B cell (primary cell): ENCODE results near the gene CLRN1. TPM values are rescaled to one million over a fixed set of nuclear protein-coding genes. Genes with fewer than 3 reads are reported as not detected.
A peak's percentile ranks its signal among the peaks of the same experiment; 100 is the strongest.

Experiments used
- ATAC-seq: fragments of 200-7000 bp; cut with Tn5 transposase; one replicate; pipeline ENCODE4 v1.10.0; 2021; ENCODE audit warnings: low read depth, mild to moderate bottlenecking, moderate number of reproducible peaks, moderate library complexity
- CTCF ChIA-PET: fragments of 350-600 bp; sonication (Branson Sonifier 250); formaldehyde crosslinking; loops from one replicate; lab custom pipeline; 2021; ENCODE audit warnings: antibody characterized with exemption, inconsistent platforms; lab: Charles Lee
- POLR2A ChIA-PET: fragments of 350-600 bp; sonication (Branson Sonifier 250); formaldehyde crosslinking; loops from one replicate; lab custom pipeline; 2021; ENCODE audit warnings: antibody characterized with exemption; lab: Charles Lee
- DNase-seq: peaks from one replicate; pipeline ENCODE4 v3.0.0; 2013
- H2AFZ ChIP-seq: 2 replicates; pipeline ENCODE4 v1.6.1; 2012; ENCODE audit warnings: mild to moderate bottlenecking, low read depth, low read length; ENCODE audit not compliant: insufficient read depth, poor library complexity, severe bottlenecking
- H3K27ac ChIP-seq, 2 donors: 1 replicate in 1 of 2; 2 replicates in 1 of 2; pipeline ENCODE4 v1.5.1; 2012 to 2013; ENCODE audit warnings: low read length in 2 of 2, mild to moderate bottlenecking in 2 of 2, moderate library complexity in 1 of 2
- H3K27me3 ChIP-seq, 4 experiments: fragments of 200-600 bp in 1 of 4; sonication (generic) in 1 of 4; replicated peaks in 1 of 4; 1 replicate in 2 of 4; 2 replicates in 2 of 4; pipeline versions ENCODE4 v1.6.1 to v1.7.0; 2013 to 2016; ENCODE audit warnings: low read length in 3 of 4, mild to moderate bottlenecking in 2 of 4, mixed read lengths in 1 of 4, moderate library complexity in 1 of 4; ENCODE audit not compliant: insufficient read depth in 4 of 4, control insufficient read depth in 3 of 4; ENCODE audit errors: control extremely low read depth in 1 of 4
- H3K36me3 ChIP-seq, 2 experiments: replicated peaks in 1 of 2; 1 replicate in 1 of 2; 2 replicates in 1 of 2; pipeline versions ENCODE4 v1.6.1 to v1.7.1; 2013; ENCODE audit warnings: low read length in 1 of 2; ENCODE audit not compliant: insufficient read depth in 2 of 2, control insufficient read depth in 1 of 2; ENCODE audit errors: control extremely low read depth in 1 of 2, extremely low read depth in 1 of 2
- H3K4me1 ChIP-seq, 2 donors: fragments of 200-600 bp in 1 of 2; sonication (generic) in 1 of 2; 1 replicate in 1 of 2; 2 replicates in 1 of 2; pipeline versions ENCODE4 v1.5.1 to v1.6.1; 2013 to 2017; ENCODE audit warnings: low read length in 2 of 2; ENCODE audit not compliant: control insufficient read depth in 2 of 2, insufficient read depth in 2 of 2
- H3K4me2 ChIP-seq: replicated peaks from 2 replicates; pipeline ENCODE3; 2012; ENCODE audit warnings: mild to moderate bottlenecking, low read depth, low read length; ENCODE audit not compliant: poor library complexity, severe bottlenecking
- H3K4me3 ChIP-seq, 5 experiments: fragments of 200-600 bp in 1 of 5; sonication (generic) in 1 of 5; 1 replicate in 3 of 5; 2 replicates in 2 of 5; pipeline versions ENCODE4 v1.5.1 to v1.7.0; 2011 to 2016; ENCODE audit warnings: low read length in 4 of 5, mild to moderate bottlenecking in 4 of 5, low read depth in 2 of 5, control low read depth in 1 of 5, moderate library complexity in 1 of 5; ENCODE audit not compliant: insufficient read depth in 1 of 5; ENCODE audit errors: control extremely low read depth in 1 of 5, extremely low read depth in 1 of 5
- H3K79me2 ChIP-seq: fragments of 200-600 bp; sonication (generic); one replicate; pipeline ENCODE4 v1.6.0; 2016; ENCODE audit warnings: low read length; ENCODE audit not compliant: control insufficient read depth, insufficient read depth
- H3K9ac ChIP-seq: fragments of 200-600 bp; sonication (generic); 2 replicates; pipeline ENCODE4 v1.6.1; 2017; ENCODE audit warnings: mild to moderate bottlenecking, low read length, moderate library complexity
- H3K9me3 ChIP-seq, 3 donors: one replicate each; pipeline versions ENCODE4 v1.6.1 to v1.7.1; 2013; ENCODE audit warnings: low read length in 2 of 3; ENCODE audit not compliant: control insufficient read depth in 2 of 3, insufficient read depth in 1 of 3; ENCODE audit errors: control extremely low read depth in 1 of 3
- H4K20me1 ChIP-seq: 2 replicates; pipeline ENCODE4 v1.6.0; 2012; ENCODE audit warnings: mild to moderate bottlenecking, low read length; ENCODE audit not compliant: insufficient read depth, control insufficient read depth, poor library complexity, severe bottlenecking
- H3K27ac Mint-ChIP-seq: one replicate; pipeline ENCODE4 v1.8.0; 2021; ENCODE audit warnings: mixed read lengths
- H3K27me3 Mint-ChIP-seq: one replicate; pipeline ENCODE4 v1.8.0; 2021; ENCODE audit warnings: mixed read lengths
- H3K4me1 Mint-ChIP-seq: one replicate; pipeline ENCODE4 v1.8.0; 2021; ENCODE audit warnings: mixed read lengths
- H3K4me3 Mint-ChIP-seq: one replicate; pipeline ENCODE4 v1.8.0; 2021; ENCODE audit warnings: mixed read lengths
- H3K9me3 Mint-ChIP-seq: one replicate; pipeline ENCODE4 v1.8.0; 2022; ENCODE audit warnings: mixed read lengths; ENCODE audit not compliant: insufficient read depth
- EZH2 ChIP-seq: IDR thresholded peaks from 2 replicates; pipeline ENCODE4 v1.6.1; 2012; ENCODE audit warnings: borderline replicate concordance, low read depth, mild to moderate bottlenecking, moderate library complexity, low read length; ENCODE audit not compliant: insufficient read depth, poor library complexity, severe bottlenecking
- WGBS: methylation state at CpG from one replicate; pipeline ENCODE4 v1.1.5; 2013; ENCODE audit warnings: missing lambda C conversion rate; ENCODE audit not compliant: insufficient coverage; 5-methylcytosine and 5-hydroxymethylcytosine counted together
- intact Hi-C: fragments of 100-400 bp; cut with micrococcal nuclease; formaldehyde crosslinking; loops from one replicate; pipeline ENCODE4 v1.10.0; 2022
- polyA plus RNA-seq: library from polyadenylated mRNA; depleted of rRNA; stranded (reverse); fragments of >200 nt; gene quantifications from 2 replicates; pipeline ENCODE4 v1.2.3, GENCODE V29; 2012
- total RNA-seq, 2 donors: library from RNA; stranded (reverse); fragments of 120-200 nt in 1 of 2; gene quantifications; 1 replicate in 1 of 2; 2 replicates in 1 of 2; pipeline versions ENCODE4 v1.2.3 to v1.2.4, GENCODE V29; 2013 to 2022
- TF ChIP-seq, protein P1 (sequence below): fragments of 200-600 bp; IDR thresholded peaks from one replicate; pipeline ENCODE4 v1.8.0; 2022; ENCODE audit warnings: antibody characterized with exemption, mild to moderate bottlenecking

CLRN1 gene
- total and polyA plus RNA-seq, 2 donors (not counting 1 experiment from before 2014, with no cell fraction given): not detected

DNA sequence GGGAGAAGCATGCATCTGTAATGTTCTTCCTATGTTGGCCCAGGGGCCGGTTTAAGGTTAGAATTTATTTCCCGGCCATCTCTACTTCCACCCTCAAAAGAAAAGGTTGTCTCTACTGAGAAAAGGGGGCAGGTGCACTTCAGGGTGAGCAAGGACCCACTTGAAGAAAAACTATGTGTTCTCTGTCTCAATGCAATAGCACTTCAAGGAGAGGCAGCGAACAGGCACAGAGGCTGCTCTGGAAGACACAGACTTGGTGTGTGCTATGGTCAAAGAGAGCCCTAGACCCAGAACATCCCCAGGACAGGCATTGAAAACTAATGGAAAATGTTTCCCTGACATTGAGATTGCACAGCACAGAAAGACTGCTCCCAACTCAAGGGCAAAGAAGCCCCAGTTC lies 74.9 kb downstream of the CLRN1 start:
- H3K4me3 Mint-ChIP-seq: no peak overlapping the region
- ChIA-PET POLR2A (no interaction called here), CTCF (no interaction called here)
- H3K4me2 ChIP-seq: no peak overlapping the region
- no peaks in the 10 kb centered on the region for H3K4me1 Mint-ChIP-seq
- H2AFZ ChIP-seq: no peak overlapping the region
- ATAC-seq: no peak
- no peak overlapping the region for H3K4me3 ChIP-seq
- no peaks in the 10 kb centered on the region for H3K9me3 Mint-ChIP-seq
- no peaks in the 10 kb centered on the region for H3K4me1 ChIP-seq
- H4K20me1 ChIP-seq: no peaks in the 10 kb centered on the region
- no peak overlapping the region for H3K27ac ChIP-seq
- H3K27me3 ChIP-seq: no peaks in the 10 kb centered on the region
- H3K27ac Mint-ChIP-seq: no peak overlapping the region
- no peak overlapping the region for H3K9ac ChIP-seq
- no peak for TF ChIP-seq EZH2
- TF ChIP-seq, protein P1, sequence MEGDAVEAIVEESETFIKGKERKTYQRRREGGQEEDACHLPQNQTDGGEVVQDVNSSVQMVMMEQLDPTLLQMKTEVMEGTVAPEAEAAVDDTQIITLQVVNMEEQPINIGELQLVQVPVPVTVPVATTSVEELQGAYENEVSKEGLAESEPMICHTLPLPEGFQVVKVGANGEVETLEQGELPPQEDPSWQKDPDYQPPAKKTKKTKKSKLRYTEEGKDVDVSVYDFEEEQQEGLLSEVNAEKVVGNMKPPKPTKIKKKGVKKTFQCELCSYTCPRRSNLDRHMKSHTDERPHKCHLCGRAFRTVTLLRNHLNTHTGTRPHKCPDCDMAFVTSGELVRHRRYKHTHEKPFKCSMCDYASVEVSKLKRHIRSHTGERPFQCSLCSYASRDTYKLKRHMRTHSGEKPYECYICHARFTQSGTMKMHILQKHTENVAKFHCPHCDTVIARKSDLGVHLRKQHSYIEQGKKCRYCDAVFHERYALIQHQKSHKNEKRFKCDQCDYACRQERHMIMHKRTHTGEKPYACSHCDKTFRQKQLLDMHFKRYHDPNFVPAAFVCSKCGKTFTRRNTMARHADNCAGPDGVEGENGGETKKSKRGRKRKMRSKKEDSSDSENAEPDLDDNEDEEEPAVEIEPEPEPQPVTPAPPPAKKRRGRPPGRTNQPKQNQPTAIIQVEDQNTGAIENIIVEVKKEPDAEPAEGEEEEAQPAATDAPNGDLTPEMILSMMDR: no peak
- H3K79me2 ChIP-seq: no peaks in the 10 kb centered on the region
- no peak for DNase-seq
- peaks cover 13% of the 10 kb centered on the region for H3K27me3 Mint-ChIP-seq
- intact Hi-C loops: no loop called here
- no peaks in the 10 kb centered on the region for H3K9me3 ChIP-seq
- no peaks in the 10 kb centered on the region for H3K36me3 ChIP-seq
- 100% methylated on average over 1 of the region's 3 CpGs for WGBS

DNA sequence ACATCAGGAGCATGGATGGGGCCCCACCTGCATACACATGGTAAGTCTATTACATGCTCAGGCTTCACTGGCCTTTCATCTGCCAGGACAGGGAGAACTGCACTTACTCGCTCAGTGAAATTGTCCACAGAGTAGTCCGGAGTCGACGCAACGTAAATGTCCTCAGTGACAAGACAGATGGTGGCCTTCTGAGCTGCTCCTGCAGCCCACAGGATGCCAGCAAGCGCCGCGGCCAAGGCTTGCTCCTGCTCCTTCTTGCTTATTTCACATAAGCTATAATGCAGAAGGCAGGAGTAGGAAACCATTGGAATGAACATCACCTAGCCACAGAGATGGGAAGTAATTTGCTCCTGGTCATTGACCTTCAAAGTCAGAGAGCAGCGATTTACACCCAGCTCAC lies 81.7 kb downstream of the CLRN1 start:
- Histone ChIP-seq H3K36me3 (no peaks in the 10 kb centered on the region), H3K4me1 (no peaks in the 10 kb centered on the region), H3K27ac (no peak overlapping the region), H4K20me1 (no peaks in the 10 kb centered on the region), H3K9ac (no peak overlapping the region), H3K79me2 (no peaks in the 10 kb centered on the region), H3K4me2 (no peak overlapping the region), H2AFZ (no peak overlapping the region), H3K4me3 (peak overlapping the region in 1 of 5 experiments; percentile 21), H3K9me3 (peaks cover 0 to 4% (median 0%) of the 10 kb centered on the region in 3 donors), H3K27me3 (peaks cover 0 to 6% (median 0%) of the 10 kb centered on the region in 4 experiments)
- DNase-seq (no peak), ATAC-seq (no peak)
- no peak for TF ChIP-seq EZH2
- TF ChIP-seq, protein P1: no peak
- CTCF ChIA-PET: no interaction called here
- intact Hi-C loops: no loop called here
- H3K27ac Mint-ChIP-seq: no peak overlapping the region
- peaks cover 3% of the 10 kb centered on the region for H3K9me3 Mint-ChIP-seq
- no peak overlapping the region for H3K4me3 Mint-ChIP-seq
- WGBS: 98% methylated on average over 9 of the region's 9 CpGs
- no peaks in the 10 kb centered on the region for H3K4me1 Mint-ChIP-seq
- POLR2A ChIA-PET: no interaction called here
- H3K27me3 Mint-ChIP-seq: peaks cover 23% of the 10 kb centered on the region
